Measurements from ENCODE around the gene PILRB. TPM values are rescaled to one million over a fixed set of nuclear protein-coding genes. Genes with fewer than 3 reads are reported as not detected.

Gene PILRB
- total and polyA plus RNA-seq, 9 of the 15 experiments (the other 6 are each of a cell fraction or from before 2014, with no cell fraction given): 6.2 to 94.6 (median 37.0) TPM

GRCh38 chr7:100413889-100414288 lies 56.0 kb downstream of the PILRB start:
- in situ Hi-C loops (cut with MboI): no loop called here
- TF ChIP-seq ZBTB7A (IDR thresholded peaks at IDR 0.05; ENCODE audit: borderline replicate concordance, control insufficient read depth, low read depth, low read length) (no peak), HSF4 (CRISPR knock-in tag; IDR thresholded peaks at IDR 0.05; ENCODE audit: borderline replicate concordance) (no peak), TCFL5 (CRISPR knock-in tag; conservative IDR thresholded peaks at IDR 0.05) (no peak), U2AF2 (optimal IDR thresholded peaks at IDR 0.05; ENCODE audit: low read depth, low read length) (no peak), SFPQ (IDR thresholded peaks at IDR 0.05; ENCODE audit: low read depth, low read length) (no peak), GATA2 (CRISPR knock-in tag; IDR thresholded peaks at IDR 0.05) (no peak), ESRRB (CRISPR knock-in tag; IDR thresholded peaks at IDR 0.05; ENCODE audit: borderline replicate concordance) (no peak), ZNF583 (CRISPR knock-in tag; IDR thresholded peaks at IDR 0.05) (no peak), TAL1 (IDR thresholded peaks at IDR 0.05) (no peak)
- TF ChIP-seq, protein P1, sequence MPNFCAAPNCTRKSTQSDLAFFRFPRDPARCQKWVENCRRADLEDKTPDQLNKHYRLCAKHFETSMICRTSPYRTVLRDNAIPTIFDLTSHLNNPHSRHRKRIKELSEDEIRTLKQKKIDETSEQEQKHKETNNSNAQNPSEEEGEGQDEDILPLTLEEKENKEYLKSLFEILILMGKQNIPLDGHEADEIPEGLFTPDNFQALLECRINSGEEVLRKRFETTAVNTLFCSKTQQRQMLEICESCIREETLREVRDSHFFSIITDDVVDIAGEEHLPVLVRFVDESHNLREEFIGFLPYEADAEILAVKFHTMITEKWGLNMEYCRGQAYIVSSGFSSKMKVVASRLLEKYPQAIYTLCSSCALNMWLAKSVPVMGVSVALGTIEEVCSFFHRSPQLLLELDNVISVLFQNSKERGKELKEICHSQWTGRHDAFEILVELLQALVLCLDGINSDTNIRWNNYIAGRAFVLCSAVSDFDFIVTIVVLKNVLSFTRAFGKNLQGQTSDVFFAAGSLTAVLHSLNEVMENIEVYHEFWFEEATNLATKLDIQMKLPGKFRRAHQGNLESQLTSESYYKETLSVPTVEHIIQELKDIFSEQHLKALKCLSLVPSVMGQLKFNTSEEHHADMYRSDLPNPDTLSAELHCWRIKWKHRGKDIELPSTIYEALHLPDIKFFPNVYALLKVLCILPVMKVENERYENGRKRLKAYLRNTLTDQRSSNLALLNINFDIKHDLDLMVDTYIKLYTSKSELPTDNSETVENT (CRISPR knock-in tag; IDR thresholded peaks at IDR 0.05): no peak

More at GRCh38 chr7:100413889-100414288, 56.0 kb downstream of the PILRB start:
- Histone ChIP-seq H3K79me2 (ENCODE audit: control insufficient read depth, insufficient read depth, low read length) (no peaks in the 10 kb centered on the region), H3K4me2 (ENCODE audit: insufficient read depth, low read length) (no peak overlapping the region), H3K36me3 (ENCODE audit: control insufficient read depth, insufficient read depth, low read length) (no peaks in the 10 kb centered on the region), H3K9me1 (ENCODE audit: control insufficient read depth, insufficient read depth, low read length) (no peaks in the 10 kb centered on the region), H2AFZ (ENCODE audit: low read depth, low read length) (no peak overlapping the region), H3K9me3 (replicated peaks; ENCODE audit: control insufficient read depth, insufficient read depth, low read depth, low read length) (no peaks in the 10 kb centered on the region), H3K27me3 (ENCODE audit: control insufficient read depth in 2 of 2, insufficient read depth in 2 of 2, low read length in 2 of 2) (peaks cover 7 to 15% of the 10 kb centered on the region in 2 experiments; a peak in 4 of 5 replicates), H3K9ac (ENCODE audit: insufficient read depth in 1 of 2, low read depth in 2 of 2, low read length in 2 of 2) (no peak overlapping the region), H3K27ac (ENCODE audit: extremely low read depth, low read depth, low read length) (no peak overlapping the region), H3K4me1 (replicated peaks in 1 of 2; ENCODE audit: control insufficient read depth in 2 of 2, insufficient read depth in 2 of 2, low read length in 2 of 2) (no peaks in the 10 kb centered on the region), H3K4me3 (no peak overlapping the region), H4K20me1 (replicated peaks; ENCODE audit: control insufficient read depth, insufficient read depth, low read length) (no peaks in the 10 kb centered on the region)
- POLR2A ChIA-PET: interaction anchor here (0.7 to 4.2 kb wide), 2 partner anchors 15 to 134 kb away, joined by 3 to 33 read pairs; partner anchors contain the start of genes MEPCE and ZCWPW1
- DNase-seq (ENCODE audit: extremely low read depth in 1 of 4, low spot score in 3 of 4): no peak
- FAIRE-seq: no peak
- CTCF ChIA-PET (ENCODE audit: low intra/inter-chr PET ratio): no interaction called here
- ATAC-seq: no peak
- intact Hi-C loops (cut with micrococcal nuclease): no loop called here
- no TSS peak for BruUV-seq (replicated peaks)
- 30% methylated on average over 1 of the region's 1 CpG for WGBS (ENCODE audit: insufficient coverage, low coverage, missing lambda C conversion rate)
